ENCODE results near the gene SYDE1.
"Not testable (repeated sequence)": the region's sequence is repeated elsewhere in the genome, so short reads cannot be mapped to it uniquely, and the experiment has no call there.

Gene SYDE1

GRCh38 chr19:15107061-15108010 is at the start of gene SYDE1:
Gene SYDE1, plus strand, starts transcription at chr19:15107401. Its CDS starts 33 bp downstream, at chr19:15107434.
- no peak for DNase-seq (ENCODE audit: low read depth in 2 of 2, low spot score in 1 of 2)

- no peak for DNase-seq (ENCODE audit: low read depth in 2 of 2, low spot score in 1 of 2)
Measured at GRCh38 chr19:15062036-15062435, 45.2 kb upstream of the SYDE1 start.

GRCh38 chr19:15070386-15070785 is 36.8 kb upstream of the SYDE1 start:
- not testable (repeated sequence) for DNase-seq (ENCODE audit: low read depth in 2 of 2, low spot score in 1 of 2)

GRCh38 chr19:15072930-15073647 is 34.1 kb upstream of the SYDE1 start:
- DNase-seq (ENCODE audit: low read depth in 2 of 2, low spot score in 1 of 2) = no peak

GRCh38 chr19:15074371-15074770 is 32.8 kb upstream of the SYDE1 start:
- no peak for DNase-seq (ENCODE audit: low read depth in 2 of 2, low spot score in 1 of 2)

- no peak for DNase-seq (ENCODE audit: low read depth in 2 of 2, low spot score in 1 of 2)
Measured at GRCh38 chr19:15075806-15076205, 31.4 kb upstream of the SYDE1 start.

- not testable (repeated sequence) for DNase-seq (ENCODE audit: low read depth in 2 of 2, low spot score in 1 of 2)
Measured at GRCh38 chr19:15080002-15080401, 27.2 kb upstream of the SYDE1 start.

GRCh38 chr19:15081911-15082310 is 25.3 kb upstream of the SYDE1 start, which contains the start of gene OR1I1:
Gene OR1I1, plus strand, starts transcription at chr19:15082211. Its CDS starts 4,855 bp downstream, at chr19:15087066.
- no peak for DNase-seq (ENCODE audit: low read depth in 2 of 2, low spot score in 1 of 2)

GRCh38 chr19:15087182-15087581 is 20.0 kb upstream of the SYDE1 start:
- no peak for DNase-seq (ENCODE audit: low read depth in 2 of 2, low spot score in 1 of 2)

- DNase-seq (ENCODE audit: low read depth in 2 of 2, low spot score in 1 of 2) = peak in 1 of 2 donors; percentile 14
Measured at GRCh38 chr19:15091918-15092753, 15.1 kb upstream of the SYDE1 start.

- DNase-seq (ENCODE audit: low read depth in 2 of 2, low spot score in 1 of 2) = no peak
Measured at GRCh38 chr19:15093001-15093400, 14.2 kb upstream of the SYDE1 start.

- DNase-seq (ENCODE audit: low read depth in 2 of 2, low spot score in 1 of 2) = no peak
Measured at GRCh38 chr19:15096223-15096622, 11.0 kb upstream of the SYDE1 start.

- DNase-seq (ENCODE audit: low read depth in 2 of 2, low spot score in 1 of 2) = not testable (repeated sequence)
Measured at GRCh38 chr19:15097980-15098379, 9.2 kb upstream of the SYDE1 start.

GRCh38 chr19:15098460-15098859 is 8.7 kb upstream of the SYDE1 start:
- no peak for DNase-seq (ENCODE audit: low read depth in 2 of 2, low spot score in 1 of 2)

GRCh38 chr19:15099017-15099582 is 8.1 kb upstream of the SYDE1 start:
- no peak for DNase-seq (ENCODE audit: low read depth in 2 of 2, low spot score in 1 of 2)

GRCh38 chr19:15101479-15102082 is 5.6 kb upstream of the SYDE1 start:
- DNase-seq (ENCODE audit: low read depth in 2 of 2, low spot score in 1 of 2) = no peak

- DNase-seq (ENCODE audit: low read depth in 2 of 2, low spot score in 1 of 2) = no peak
Measured at GRCh38 chr19:15104003-15104402, 3.2 kb upstream of the SYDE1 start.

GRCh38 chr19:15104411-15104810 is 2.8 kb upstream of the SYDE1 start:
- DNase-seq (ENCODE audit: low read depth in 2 of 2, low spot score in 1 of 2) = no peak

- DNase-seq (ENCODE audit: low read depth in 2 of 2, low spot score in 1 of 2) = no peak
Measured at GRCh38 chr19:15105044-15105443, 2.2 kb upstream of the SYDE1 start.

- DNase-seq (ENCODE audit: low read depth in 2 of 2, low spot score in 1 of 2) = no peak
Measured at GRCh38 chr19:15108145-15108844, 1.1 kb downstream of the SYDE1 start.
